22Rv1 (cell line): ENCODE data around the gene INPP5D.

Source experiments
- H3K27ac ChIP-seq: fragments of 450-650 bp; 2 replicates; pipeline ENCODE4 v1.5.1; 2017
- CTCF ChIP-seq: fragments of 450-650 bp; IDR thresholded peaks from 2 replicates; pipeline ENCODE4 v1.5.1; 2017; ENCODE audit warnings: mild to moderate bottlenecking
- ZFX ChIP-seq: fragments of 450-650 bp; IDR thresholded peaks from 2 replicates; pipeline ENCODE4 v1.6.1; 2017; ENCODE audit warnings: antibody characterized with exemption, borderline replicate concordance

INPP5D gene

GRCh38 chr2:233107011-233107410 lies 46.9 kb downstream of the INPP5D start:
- H3K27ac ChIP-seq: no peak overlapping the region
- TF ChIP-seq CTCF: no peak
- no peak for TF ChIP-seq ZFX

GRCh38 chr2:233107831-233108300 lies 47.7 kb downstream of the INPP5D start:
- TF ChIP-seq CTCF: no peak
- no peak overlapping the region for H3K27ac ChIP-seq

GRCh38 chr2:233108611-233109490 lies 48.7 kb downstream of the INPP5D start:
- no peak overlapping the region for H3K27ac ChIP-seq
- TF ChIP-seq ZFX (no peak), CTCF (no peak)

GRCh38 chr2:233111427-233111826 lies 51.3 kb downstream of the INPP5D start:
- no peak overlapping the region for H3K27ac ChIP-seq
- no peak for TF ChIP-seq ZFX
- no peak for TF ChIP-seq CTCF

- H3K27ac ChIP-seq: no peak overlapping the region
- TF ChIP-seq CTCF (no peak), ZFX (no peak)
Observed at GRCh38 chr2:233112329-233112728, 52.2 kb downstream of the INPP5D start.

- H3K27ac ChIP-seq: no peak overlapping the region
- TF ChIP-seq CTCF (no peak), ZFX (no peak)
Observed at GRCh38 chr2:233112776-233113452, 52.8 kb downstream of the INPP5D start.

GRCh38 chr2:233114421-233114861 lies 54.3 kb downstream of the INPP5D start:
- TF ChIP-seq ZFX: no peak
- no peak for TF ChIP-seq CTCF
- H3K27ac ChIP-seq: no peak overlapping the region
